Lung (tissue), 12 donors: ENCODE measurements around the gene NCAPG2. TPM values are rescaled to one million over a fixed set of nuclear protein-coding genes. Genes with fewer than 3 reads are reported as not detected.

Experiments used
- ATAC-seq: fragments of 200-7000 bp; cut with Tn5 transposase; one replicate; pipeline ENCODE4 v1.9.1; 2020; ENCODE audit warnings: moderate number of reproducible peaks; ENCODE audit not compliant: insufficient read depth, low FRiP score
- DNase-seq, 3 donors: peaks; one replicate each; pipeline ENCODE4 v3.0.0-alpha.2; 2013 to 2017
- H3K27ac ChIP-seq, 2 donors: one replicate each; pipeline ENCODE4 v1.5.1; 2013; ENCODE audit warnings: mild to moderate bottlenecking in 2 of 2, moderate library complexity in 2 of 2, control low read depth in 1 of 2, inconsistent platforms in 1 of 2, low read depth in 1 of 2, low read length in 1 of 2
- H3K27me3 ChIP-seq, 3 donors: one replicate each; pipeline ENCODE4 v1.5.1; 2013; ENCODE audit warnings: low read length in 2 of 3; ENCODE audit not compliant: control insufficient read depth in 3 of 3, insufficient read depth in 3 of 3
- H3K36me3 ChIP-seq, 4 donors: one replicate each; pipeline ENCODE4 v1.5.1; 2013; ENCODE audit warnings: low read length in 4 of 4, mild to moderate bottlenecking in 1 of 4, moderate library complexity in 1 of 4; ENCODE audit not compliant: control insufficient read depth in 4 of 4, insufficient read depth in 4 of 4
- H3K4me1 ChIP-seq, 5 donors: one replicate each; pipeline ENCODE4 v1.5.1; 2013; ENCODE audit warnings: low read length in 5 of 5, mild to moderate bottlenecking in 2 of 5, moderate library complexity in 1 of 5; ENCODE audit not compliant: control insufficient read depth in 5 of 5, insufficient read depth in 5 of 5
- H3K4me3 ChIP-seq: one replicate; pipeline ENCODE4 v1.5.1; 2013; ENCODE audit warnings: mild to moderate bottlenecking, control low read depth, moderate library complexity
- H3K9ac ChIP-seq, 2 donors: one replicate each; pipeline ENCODE4 v1.5.1; 2013; ENCODE audit warnings: low read length in 2 of 2, control low read depth in 1 of 2; ENCODE audit not compliant: insufficient read depth in 1 of 2
- H3K9me3 ChIP-seq, 4 donors: one replicate each; pipeline ENCODE4 v1.5.1; 2013; ENCODE audit warnings: low read length in 3 of 4, mild to moderate bottlenecking in 1 of 4, moderate library complexity in 1 of 4; ENCODE audit not compliant: control insufficient read depth in 4 of 4, insufficient read depth in 3 of 4
- CTCF ChIP-seq: IDR thresholded peaks from 2 replicates; pipeline ENCODE4 v1.5.1; 2012; ENCODE audit warnings: mild to moderate bottlenecking; ENCODE audit errors: control extremely low read depth, extremely low read depth
- WGBS, 2 donors: extraction: QIAGEN DNeasy Blood & Tissue Kit; methylation state at CpG; one replicate each; pipeline ENCODE4 v1.1.7; 2013; 5-methylcytosine and 5-hydroxymethylcytosine counted together
- polyA plus RNA-seq, 2 donors: library from polyadenylated mRNA; stranded (reverse); fragments of 200-250 nt; gene quantifications; one replicate each; pipeline ENCODE4 v1.2.1, GENCODE V29; 2013
- total RNA-seq, 2 donors: library from RNA; depleted of rRNA in 1 of 2; stranded (reverse); fragments of >200 nt in 1 of 2; gene quantifications; one replicate each; pipeline ENCODE4 v1.2.1, GENCODE V29; 2014 to 2021
- donor health status: control.
- donor health status: control.
- donor health status: Bipolar disorder and iron deficiency.
- donor health status: healthy.
- donor health status: DM: yes; HTN: yes; CAD: no.

The NCAPG2 gene
- total and polyA plus RNA-seq, 4 donors, result 2.1 to 13.5 (median 6.9) TPM

- peaks cover 0 to 15% (median 0%) of the 10 kb centered on the region in 3 donors for H3K27me3 ChIP-seq
- DNase-seq (no peak), ATAC-seq (no peak)
- H3K4me3 ChIP-seq, result no peak overlapping the region
- H3K9ac ChIP-seq, result no peak overlapping the region
- H3K36me3 ChIP-seq, result no peaks in the 10 kb centered on the region
- H3K27ac ChIP-seq, result no peak overlapping the region
- WGBS, 2 donors, result 89 to 90% methylated on average over 15 of the region's 15 CpGs
- peaks cover 0 to 4% (median 0%) of the 10 kb centered on the region in 5 donors for H3K4me1 ChIP-seq
- TF ChIP-seq CTCF, result no peak
- peaks cover 0 to 16% (median 4%) of the 10 kb centered on the region in 4 donors for H3K9me3 ChIP-seq
Observed at GRCh38 chr7:158591944-158592343, 112.7 kb downstream of the NCAPG2 start.

- Histone ChIP-seq H3K27ac (no peak overlapping the region), H3K9me3 (peaks cover 0 to 16% (median 3%) of the 10 kb centered on the region in 4 donors), H3K4me1 (peaks cover 0 to 12% (median 9%) of the 10 kb centered on the region in 5 donors), H3K27me3 (peaks cover 1 to 27% (median 13%) of the 10 kb centered on the region in 3 donors), H3K36me3 (no peaks in the 10 kb centered on the region), H3K9ac (no peak overlapping the region), H3K4me3 (no peak overlapping the region)
- ATAC-seq, result no peak
- WGBS, 2 donors, result 90 to 91% methylated on average over 12 of the region's 12 CpGs
- TF ChIP-seq CTCF, result no peak
- DNase-seq, result no peak
Observed at GRCh38 chr7:158590181-158590530, 114.4 kb downstream of the NCAPG2 start.

GRCh38 chr7:158589653-158590052 is 115.0 kb downstream of the NCAPG2 start:
- ATAC-seq (no peak), DNase-seq (no peak)
- TF ChIP-seq CTCF, result no peak
- H3K9ac ChIP-seq, result no peak overlapping the region
- 54 to 60% methylated on average over 1 of the region's 1 CpG for WGBS, 2 donors
- H3K4me1 ChIP-seq, result peaks cover 0 to 12% (median 9%) of the 10 kb centered on the region in 5 donors
- H3K4me3 ChIP-seq, result no peak overlapping the region
- H3K36me3 ChIP-seq, result no peaks in the 10 kb centered on the region
- H3K27ac ChIP-seq, result no peak overlapping the region
- H3K9me3 ChIP-seq, result peaks cover 0 to 14% (median 2%) of the 10 kb centered on the region in 4 donors
- H3K27me3 ChIP-seq, result peaks cover 6 to 32% (median 18%) of the 10 kb centered on the region in 3 donors

- DNase-seq (no peak), ATAC-seq (no peak)
- Histone ChIP-seq H3K27me3 (peaks cover 8 to 37% (median 23%) of the 10 kb centered on the region in 3 donors), H3K9ac (no peak overlapping the region), H3K27ac (no peak overlapping the region), H3K4me1 (peaks cover 0 to 12% (median 9%) of the 10 kb centered on the region in 5 donors), H3K9me3 (peaks cover 0 to 14% (median 1%) of the 10 kb centered on the region in 4 donors), H3K4me3 (no peak overlapping the region), H3K36me3 (no peaks in the 10 kb centered on the region)
- TF ChIP-seq CTCF, result no peak
- WGBS, 2 donors, result 45 to 56% methylated on average over 16 of the region's 16 CpGs
Observed at GRCh38 chr7:158588878-158589442, 115.6 kb downstream of the NCAPG2 start.
